Thyroid gland (tissue), 4 donors: ENCODE data around the gene GALNT2.

Experiments used
- POLR2A ChIP-seq, 2 donors: fragments of 450-650 bp; IDR thresholded peaks; one replicate each; pipeline ENCODE4 v1.6.1; 2017; ENCODE audit warnings: antibody characterized with exemption in 2 of 2, mild to moderate bottlenecking in 2 of 2, moderate library complexity in 1 of 2
- TF ChIP-seq, protein P1 (sequence below), 6 experiments: fragments of 200-600 bp in 3 of 6; fragments of 450-650 bp in 3 of 6; sonication (generic) in 3 of 6; IDR thresholded peaks; one replicate each; pipeline ENCODE4 v1.5.1; 2016 to 2019; ENCODE audit warnings: antibody characterized with exemption in 6 of 6, mild to moderate bottlenecking in 2 of 6, inconsistent platforms in 1 of 6, moderate library complexity in 1 of 6

GRCh38 chr1:230065161-230065560 lies 1.9 kb upstream of the GALNT2 start:
- TF ChIP-seq, protein P1, sequence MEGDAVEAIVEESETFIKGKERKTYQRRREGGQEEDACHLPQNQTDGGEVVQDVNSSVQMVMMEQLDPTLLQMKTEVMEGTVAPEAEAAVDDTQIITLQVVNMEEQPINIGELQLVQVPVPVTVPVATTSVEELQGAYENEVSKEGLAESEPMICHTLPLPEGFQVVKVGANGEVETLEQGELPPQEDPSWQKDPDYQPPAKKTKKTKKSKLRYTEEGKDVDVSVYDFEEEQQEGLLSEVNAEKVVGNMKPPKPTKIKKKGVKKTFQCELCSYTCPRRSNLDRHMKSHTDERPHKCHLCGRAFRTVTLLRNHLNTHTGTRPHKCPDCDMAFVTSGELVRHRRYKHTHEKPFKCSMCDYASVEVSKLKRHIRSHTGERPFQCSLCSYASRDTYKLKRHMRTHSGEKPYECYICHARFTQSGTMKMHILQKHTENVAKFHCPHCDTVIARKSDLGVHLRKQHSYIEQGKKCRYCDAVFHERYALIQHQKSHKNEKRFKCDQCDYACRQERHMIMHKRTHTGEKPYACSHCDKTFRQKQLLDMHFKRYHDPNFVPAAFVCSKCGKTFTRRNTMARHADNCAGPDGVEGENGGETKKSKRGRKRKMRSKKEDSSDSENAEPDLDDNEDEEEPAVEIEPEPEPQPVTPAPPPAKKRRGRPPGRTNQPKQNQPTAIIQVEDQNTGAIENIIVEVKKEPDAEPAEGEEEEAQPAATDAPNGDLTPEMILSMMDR (IDR thresholded peaks at IDR 0.05): no peak
- no peak for TF ChIP-seq POLR2A (IDR thresholded peaks at IDR 0.05)
